ENCODE data around the gene HK3. TPM values are rescaled to one million over a fixed set of nuclear protein-coding genes. Genes with fewer than 3 reads are reported as not detected.

HK3 gene
- total RNA-seq, 1 experiment from 2014 or later: not detected

DNA sequence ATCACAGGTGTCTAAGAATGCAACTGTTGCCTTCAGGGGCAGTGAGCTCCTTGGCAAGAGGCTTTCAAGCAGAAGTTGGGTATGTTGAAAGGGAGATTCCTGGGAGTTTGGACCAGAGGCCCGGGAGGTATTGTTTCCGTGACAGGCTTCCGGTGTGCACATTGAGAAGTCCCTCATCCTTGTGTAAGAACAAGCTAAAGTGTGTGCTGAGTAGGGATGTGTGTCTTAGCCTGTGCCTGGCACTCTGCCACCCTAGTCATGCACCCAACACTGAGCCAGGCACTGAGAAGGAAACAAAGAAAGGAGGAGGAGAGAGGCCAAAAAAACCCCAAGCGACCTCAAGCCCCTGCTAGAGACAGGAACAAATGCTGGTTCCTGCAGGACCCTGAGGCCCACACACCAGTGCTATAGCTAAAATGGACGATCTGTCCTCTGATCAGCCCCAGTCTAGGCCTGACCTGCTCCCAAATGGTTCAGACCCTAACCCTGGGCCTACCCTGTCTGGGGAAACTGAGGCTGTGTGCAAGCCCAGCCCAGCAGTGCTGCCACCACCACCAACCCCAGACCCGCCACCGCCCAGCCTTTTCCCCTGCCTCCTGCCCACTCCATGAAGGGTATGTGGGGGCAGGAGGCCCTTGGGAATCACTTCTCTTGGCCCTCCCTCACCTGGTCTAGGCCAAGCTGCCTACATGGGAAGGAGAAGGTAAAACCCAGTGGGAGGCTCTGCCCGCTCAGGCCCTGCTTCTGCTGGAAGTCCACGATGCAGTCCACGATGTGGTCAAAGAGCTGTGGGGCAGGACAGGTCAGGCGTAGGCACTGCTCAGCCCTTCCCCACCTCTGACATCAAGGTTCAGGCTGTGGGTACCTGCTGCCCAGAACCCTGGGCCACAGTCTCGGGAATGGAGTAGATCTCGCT, 12.6 kb downstream of the HK3 start:
- DNase-seq (ENCODE audit: low spot score): no peak
- in situ Hi-C loops (cut with HindIII; ENCODE audit: low sequenced_read_pairs): no loop called here

DNA sequence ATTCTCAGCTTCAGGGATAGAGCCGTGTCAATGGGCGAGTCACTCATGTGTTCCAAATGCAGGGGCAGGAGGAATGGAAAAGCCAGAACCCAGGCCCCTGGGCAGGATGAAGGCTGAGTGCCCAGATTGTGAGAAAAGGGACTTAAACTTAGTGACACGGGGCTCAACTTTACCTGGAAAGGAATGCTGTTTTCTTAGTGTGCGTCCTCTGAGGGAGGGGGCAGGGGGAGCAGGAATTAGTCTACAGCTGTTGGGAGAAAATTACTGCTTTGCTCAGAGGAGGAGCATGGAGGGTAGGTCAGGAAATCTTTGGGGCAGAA, 14.6 kb downstream of the HK3 start:
- DNase-seq (ENCODE audit: low spot score): no peak
- in situ Hi-C loops (cut with HindIII; ENCODE audit: low sequenced_read_pairs): no loop called here

DNA sequence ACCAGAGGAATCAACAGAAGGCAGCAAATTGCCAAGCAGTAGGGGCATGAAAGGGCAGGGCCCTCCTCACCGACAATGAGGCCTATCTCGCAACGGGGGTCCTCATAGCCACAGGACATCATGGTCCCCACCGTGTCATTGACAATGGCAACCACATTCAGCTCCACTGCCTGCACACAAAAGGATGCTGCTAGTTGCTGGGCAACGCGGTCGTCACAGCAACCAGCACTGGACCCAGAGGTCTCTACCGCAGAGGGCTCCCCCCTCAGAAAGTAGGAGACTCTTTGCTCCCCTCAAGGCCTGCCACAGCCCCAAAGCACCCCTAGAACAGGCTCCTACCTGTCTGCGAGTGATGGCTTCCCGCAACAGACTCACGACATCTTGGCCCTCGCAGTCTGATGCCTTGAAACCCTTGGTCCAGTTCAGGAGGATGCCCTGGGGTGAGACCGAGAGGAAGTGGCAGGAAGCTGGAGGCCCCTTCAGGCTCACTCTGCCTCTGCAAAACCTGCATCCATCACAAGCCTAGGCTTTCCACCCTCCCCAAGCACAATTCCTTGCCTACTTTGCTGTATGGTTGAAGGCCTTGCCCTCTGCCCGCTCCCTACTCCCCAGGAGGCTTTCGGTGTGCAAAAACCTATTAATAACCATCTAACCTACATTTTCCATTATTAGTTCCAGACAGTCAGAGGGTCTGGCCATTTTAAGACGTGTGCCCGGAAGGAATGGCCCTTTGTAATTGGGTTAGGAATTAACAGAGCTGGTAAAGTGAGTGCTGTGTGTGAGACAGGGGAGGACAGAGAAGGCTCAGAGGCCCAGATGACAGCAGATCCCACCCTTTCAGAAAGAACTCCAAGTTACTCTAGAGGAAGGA, 15.2 kb downstream of the HK3 start:
- in situ Hi-C loops (cut with HindIII; ENCODE audit: low sequenced_read_pairs): no loop called here
- no peak for DNase-seq (ENCODE audit: low spot score)

DNA sequence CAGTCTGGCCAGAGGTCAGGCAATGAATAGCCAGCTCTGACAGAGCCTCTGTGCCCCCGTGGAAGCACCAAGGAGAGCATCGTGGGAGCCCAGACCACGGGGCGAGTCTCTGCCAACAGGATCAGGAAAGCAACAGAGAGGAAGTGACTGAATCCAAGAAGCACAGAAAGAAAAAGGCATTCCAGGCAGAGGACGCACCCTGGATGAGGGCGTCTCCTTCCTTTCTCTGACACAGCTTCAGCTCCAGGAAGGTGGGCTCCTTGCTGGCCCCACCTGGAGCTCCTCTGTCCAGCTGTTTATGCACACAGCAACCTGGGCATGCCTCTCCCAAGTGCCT, 16.6 kb downstream of the HK3 start:
- DNase-seq (ENCODE audit: low spot score): no peak
- in situ Hi-C loops (cut with HindIII; ENCODE audit: low sequenced_read_pairs): no loop called here

DNA sequence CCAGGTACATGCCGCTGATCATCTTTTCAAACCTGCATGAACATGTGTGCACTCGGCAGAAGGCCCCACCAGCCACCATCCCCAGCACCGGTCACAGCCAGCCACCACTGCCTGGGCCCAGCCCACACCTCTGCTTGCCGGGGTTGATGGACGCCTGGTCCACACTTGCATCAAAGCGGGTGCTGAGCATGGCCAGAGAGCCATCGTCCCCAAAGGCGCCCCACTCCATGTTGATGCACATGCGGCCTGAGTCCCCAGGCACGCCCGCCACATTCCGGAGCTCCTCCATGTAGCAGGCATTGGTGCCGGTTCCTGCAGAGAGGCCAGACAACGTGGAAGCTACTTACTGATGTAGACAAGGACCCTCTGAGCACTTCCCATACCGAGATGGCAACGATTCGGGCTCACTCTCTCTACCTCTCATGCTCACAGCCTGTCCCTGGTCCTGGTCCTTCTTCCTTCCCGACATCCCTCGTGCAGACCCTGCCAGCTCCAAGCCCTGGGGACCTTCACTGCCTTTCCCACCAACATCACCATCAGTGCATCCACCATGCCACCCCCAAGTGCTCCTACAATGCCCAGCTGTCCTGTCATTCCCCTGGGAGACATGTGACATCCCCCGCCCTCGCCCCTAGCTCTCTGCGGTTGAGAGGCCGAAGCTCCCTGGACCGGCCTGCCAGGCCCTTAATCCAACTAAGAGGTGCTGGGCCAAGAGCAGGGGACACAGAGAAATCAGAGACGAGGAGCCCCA, 17.2 kb downstream of the HK3 start:
- in situ Hi-C loops (cut with HindIII; ENCODE audit: low sequenced_read_pairs): no loop called here
- DNase-seq (ENCODE audit: low spot score): no peak

DNA sequence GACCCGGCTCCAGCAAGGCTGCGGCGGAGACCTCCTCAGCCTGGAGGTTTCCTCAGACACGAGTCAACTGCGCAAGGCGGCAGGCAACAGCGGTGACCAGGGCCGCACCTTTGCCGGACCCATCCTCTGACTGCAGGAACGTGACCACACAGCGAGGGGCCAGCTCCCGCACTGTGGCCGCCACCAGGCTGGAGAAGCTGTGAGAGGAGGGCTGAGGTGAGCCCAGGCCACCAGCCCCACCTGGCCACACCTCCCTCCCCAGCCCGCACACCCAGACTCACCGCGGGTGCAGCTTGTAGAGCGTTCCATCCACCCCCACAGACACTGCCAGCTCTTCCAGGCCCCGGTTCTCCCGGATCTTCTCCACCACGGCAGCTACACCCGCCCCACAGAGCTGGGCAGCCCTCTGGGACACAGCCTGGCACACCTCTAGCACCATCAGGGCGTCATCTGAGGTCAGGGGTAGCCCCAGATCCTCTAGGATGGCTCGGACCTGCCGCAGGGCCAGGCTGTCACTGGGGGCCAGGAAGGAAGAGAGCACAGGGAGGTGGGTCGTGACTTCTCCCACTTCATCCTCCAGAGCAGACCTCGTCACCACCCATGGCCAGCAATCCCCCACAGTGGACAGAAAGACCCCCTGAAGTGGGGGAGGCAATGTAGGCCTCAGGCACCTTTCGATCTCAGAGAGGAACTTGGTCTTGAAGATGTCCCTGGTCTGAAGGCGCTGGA, 18.0 kb downstream of the HK3 start:
- DNase-seq (ENCODE audit: low spot score): no peak
- in situ Hi-C loops (cut with HindIII; ENCODE audit: low sequenced_read_pairs): no loop called here

DNA sequence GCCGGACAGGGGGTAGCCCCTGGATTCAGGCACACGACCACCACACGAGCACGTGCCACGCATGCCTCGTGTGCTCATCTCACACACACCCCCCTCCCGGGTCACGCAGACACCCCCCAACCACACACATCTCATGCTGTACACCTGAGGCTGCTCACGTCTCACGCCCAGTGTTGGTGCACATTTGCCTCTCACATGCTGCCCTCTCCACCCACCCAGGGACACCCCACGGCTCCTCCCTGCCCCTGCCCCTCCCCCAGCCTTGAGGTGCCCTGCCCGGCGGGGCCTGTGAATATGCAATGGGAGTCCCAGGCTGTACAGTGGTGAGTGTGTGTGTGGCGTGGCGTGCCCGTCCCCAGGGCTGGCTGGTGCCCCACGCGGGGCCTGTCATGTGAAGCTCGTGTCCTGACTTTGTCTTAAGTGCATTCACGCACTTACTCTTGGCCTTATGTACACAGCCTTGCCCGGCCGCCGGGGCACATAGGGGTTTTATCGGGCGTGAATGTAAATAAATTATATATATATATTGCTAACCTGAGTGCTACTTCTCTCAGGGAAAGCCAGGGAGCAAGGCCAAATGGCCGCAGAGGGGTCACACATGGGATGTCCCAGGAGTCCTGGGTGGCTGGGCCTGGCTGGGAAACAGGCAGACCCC, 18.7 kb downstream of the HK3 start:
- no peak for DNase-seq (ENCODE audit: low spot score)
- in situ Hi-C loops (cut with HindIII; ENCODE audit: low sequenced_read_pairs): no loop called here

DNA sequence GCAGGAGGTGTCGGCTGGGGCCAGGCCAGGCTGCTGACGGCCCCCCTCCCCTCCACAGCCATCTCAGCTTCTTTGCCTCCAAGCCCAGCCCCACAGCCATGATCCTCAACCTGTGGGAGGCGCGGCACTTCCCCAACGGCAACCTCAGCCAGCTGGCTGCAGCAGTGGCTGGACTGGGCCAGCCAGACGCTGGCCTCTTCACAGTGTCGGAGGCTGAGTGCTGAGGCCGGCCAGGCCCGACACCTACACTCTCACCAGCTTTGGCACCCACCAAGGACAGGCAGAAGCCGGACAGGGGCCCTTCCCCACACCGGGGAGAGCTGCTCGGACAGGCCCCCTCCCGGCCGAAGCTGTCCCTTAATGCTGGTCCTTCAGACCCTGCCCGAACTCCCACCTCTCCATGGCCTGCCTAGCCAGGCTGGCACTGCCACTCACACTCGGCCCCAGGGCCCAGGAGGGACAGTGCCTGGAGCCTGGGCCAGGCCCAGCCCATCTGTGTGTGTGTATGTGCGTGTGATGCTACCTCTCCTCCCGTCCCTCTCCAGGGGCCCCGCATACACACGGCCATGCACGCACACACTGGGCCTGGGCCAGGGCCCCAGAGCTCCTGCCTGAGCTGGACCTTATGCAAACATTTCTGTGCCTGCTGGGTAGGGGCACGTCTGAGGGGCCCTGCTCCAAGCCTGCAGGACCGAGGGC, 19.3 kb downstream of the HK3 start:
- in situ Hi-C loops (cut with HindIII; ENCODE audit: low sequenced_read_pairs): no loop called here
- DNase-seq (ENCODE audit: low spot score): no peak

DNA sequence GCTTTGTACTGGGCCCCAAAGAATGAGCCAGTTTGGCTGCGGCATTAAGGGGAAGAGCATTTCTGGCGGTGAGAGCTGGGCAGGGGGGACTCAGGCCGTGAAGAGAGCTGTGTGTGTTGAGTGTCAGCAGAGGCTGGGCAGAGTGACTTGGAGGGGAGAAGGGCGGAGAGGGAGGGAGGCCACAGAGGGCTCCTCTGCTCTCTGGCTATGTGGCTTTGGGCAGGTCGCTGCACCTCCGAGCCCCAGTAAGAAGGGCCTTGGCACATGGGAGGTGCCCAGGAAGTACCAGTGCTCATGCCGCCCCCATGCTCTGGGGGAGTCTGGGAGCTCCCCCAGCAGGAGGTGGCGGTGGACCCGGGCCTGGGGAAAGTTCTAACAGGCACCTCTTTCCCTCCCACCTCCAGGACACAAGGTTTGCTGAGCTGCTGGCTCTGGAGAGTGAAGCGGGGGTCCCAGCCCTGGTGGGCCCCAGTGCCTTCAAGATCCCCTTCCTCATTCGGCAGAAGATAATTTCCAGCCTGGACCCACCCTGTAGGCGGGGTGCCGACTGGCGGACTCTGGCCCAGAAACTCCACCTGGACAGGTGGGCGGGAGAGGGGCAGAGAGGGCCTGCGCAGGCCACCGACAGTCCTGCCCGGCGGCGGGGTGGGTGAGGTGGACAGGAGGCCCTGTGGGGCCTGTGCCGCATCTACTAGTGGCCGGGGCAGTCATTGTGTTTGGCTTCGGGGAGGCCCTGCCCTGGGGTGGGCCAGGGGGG, 20.1 kb downstream of the HK3 start:
- in situ Hi-C loops (cut with HindIII; ENCODE audit: low sequenced_read_pairs): no loop called here
- no peak for DNase-seq (ENCODE audit: low spot score)

DNA sequence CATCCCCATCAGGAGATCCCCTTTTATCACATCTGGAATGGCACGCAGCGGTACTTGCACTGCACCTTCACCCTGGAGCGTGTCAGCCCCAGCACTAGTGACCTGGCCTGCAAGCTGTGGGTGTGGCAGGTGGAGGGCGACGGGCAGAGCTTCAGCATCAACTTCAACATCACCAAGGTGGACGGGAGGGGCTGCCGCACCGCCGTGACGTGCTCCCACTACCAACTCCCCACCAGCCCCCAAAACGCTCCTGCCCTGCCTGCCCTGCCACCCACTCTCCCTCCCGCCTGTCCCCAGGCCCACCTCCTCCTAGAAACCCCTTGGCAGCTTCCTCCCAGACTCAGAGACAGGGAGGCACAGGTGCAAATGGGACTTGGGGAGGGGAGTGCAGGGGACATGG, 20.7 kb downstream of the HK3 start:
- no peak for DNase-seq (ENCODE audit: low spot score)
- in situ Hi-C loops (cut with HindIII; ENCODE audit: low sequenced_read_pairs): no loop called here

DNA sequence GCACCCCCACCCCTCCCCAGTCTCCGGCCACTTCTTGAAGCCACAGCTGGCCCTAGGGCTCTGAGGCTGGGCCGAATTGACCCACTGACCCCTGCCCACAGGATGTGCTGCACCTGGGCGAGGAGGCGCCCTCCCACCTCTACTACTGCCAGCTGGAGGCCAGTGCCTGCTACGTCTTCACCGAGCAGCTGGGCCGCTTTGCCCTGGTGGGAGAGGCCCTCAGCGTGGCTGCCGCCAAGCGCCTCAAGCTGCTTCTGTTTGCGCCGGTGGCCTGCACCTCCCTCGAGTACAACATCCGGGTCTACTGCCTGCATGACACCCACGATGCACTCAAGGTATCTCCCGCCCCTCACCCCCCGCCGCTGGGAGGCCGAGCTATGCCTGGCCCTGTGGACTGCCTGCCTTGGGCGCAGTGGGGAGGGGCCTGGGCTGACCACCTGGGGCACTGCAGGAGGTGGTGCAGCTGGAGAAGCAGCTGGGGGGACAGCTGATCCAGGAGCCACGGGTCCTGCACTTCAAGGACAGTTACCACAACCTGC, 21.3 kb downstream of the HK3 start:
- in situ Hi-C loops (cut with HindIII; ENCODE audit: low sequenced_read_pairs): no loop called here
- DNase-seq (ENCODE audit: low spot score): no peak

DNA sequence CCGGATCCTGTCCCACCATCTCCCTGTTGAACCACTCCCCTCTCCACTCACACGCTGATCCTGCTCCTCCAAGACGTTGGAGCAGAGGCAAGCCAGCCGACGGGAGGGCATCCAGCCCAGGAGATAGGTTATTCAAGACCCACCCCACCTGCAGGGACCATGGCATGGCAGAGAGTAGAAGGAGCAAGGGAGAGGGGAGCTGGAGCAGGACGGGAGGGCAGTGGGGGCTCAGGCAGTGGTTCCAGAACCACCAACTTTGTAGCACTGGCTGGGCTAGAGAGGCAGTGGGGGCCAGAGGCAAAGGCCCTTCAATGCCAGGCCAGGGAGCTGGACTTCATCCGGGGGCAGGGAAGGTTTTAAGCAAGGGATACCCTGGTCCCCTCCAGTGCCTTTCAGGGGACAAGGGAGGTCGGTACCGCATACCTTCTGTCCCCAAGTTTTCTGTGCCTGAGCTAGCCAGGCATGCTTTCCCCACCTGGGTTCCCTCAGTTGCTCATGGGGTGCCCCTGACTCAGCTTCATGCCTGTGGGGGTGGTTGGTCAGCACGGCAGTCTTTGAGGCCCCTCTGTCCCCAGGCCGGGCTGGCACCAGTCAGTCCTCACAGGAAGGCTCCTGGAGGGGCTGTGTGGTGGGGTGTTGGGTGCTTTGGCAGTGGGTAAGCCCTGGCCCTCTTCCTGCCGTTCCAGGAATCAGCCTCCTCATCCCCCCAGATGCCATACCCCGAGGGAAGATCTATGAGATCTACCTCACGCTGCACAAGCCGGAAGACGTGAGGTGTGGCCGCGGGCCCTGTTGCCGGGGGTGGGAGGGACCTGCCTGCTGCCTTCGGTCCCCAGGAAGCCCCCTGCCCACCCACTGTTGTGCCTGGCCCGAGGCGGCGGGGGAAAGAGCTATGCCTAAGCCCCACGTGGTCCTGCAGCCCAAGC, 22.4 kb downstream of the HK3 start:
- in situ Hi-C loops (cut with HindIII; ENCODE audit: low sequenced_read_pairs): no loop called here
- no peak for DNase-seq (ENCODE audit: low spot score)

DNA sequence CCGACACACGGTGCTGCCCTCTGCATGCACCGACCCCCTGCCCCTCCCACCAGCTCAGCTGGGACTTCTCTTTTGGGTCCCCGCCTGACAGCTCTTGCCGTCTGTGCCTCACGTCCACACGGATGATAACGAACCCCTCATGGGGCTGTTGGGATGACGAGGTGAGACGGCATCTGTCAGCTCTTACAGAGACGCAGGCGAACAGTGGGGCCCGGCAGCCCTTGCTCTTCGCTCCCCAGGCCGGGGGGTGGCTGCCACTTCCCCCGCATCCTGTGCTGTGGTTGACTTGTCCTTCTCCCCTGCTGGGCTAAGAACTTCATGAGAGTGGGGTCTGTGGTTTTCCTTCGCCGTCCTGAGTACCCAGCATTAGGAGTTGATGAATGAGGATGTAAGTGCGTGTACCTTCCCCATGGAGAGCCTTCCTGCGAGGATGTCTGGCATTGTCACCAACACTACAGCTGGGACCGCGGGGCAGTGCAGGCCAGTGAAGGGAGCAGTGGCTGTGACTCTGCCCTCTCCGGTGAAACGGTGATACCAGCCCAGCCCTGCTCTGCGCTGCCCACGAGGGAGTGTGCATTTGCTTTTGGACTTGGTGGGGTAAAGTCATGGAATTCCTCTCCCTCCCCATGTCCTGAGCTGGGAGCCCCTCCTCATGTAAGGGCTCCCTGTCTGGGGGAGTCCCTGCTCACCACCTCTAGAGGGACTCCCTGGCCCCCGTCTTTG, 23.2 kb downstream of the HK3 start:
- in situ Hi-C loops (cut with HindIII; ENCODE audit: low sequenced_read_pairs): no loop called here
- no peak for DNase-seq (ENCODE audit: low spot score)

DNA sequence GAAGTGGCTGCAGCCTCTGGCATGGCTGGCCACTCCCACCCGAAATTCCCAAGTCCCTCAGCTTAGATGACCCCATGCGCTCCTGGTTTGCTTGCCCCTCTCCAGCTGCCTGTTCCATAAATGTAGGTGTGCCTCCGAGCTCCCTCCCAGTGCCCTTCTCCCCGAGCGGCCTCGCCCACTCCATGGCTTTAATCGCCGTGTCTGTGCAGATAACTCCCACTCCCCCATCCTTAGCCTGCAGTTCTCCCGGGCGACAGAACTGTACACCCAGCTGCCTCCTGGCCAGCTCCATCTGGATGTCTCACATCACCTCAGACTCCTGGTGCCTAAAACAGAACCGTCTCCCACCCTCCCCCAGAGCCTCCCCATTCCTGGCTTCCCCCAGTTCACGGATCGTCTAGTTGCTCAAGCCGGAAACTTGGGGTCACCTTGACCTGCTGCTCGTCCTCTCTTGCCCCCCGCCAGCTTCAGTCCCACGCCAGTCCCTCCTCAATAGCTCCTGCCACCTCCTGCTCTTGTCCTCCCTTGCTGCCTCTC, 24.1 kb downstream of the HK3 start:
- DNase-seq (ENCODE audit: low spot score): no peak
- in situ Hi-C loops (cut with HindIII; ENCODE audit: low sequenced_read_pairs): no loop called here

DNA sequence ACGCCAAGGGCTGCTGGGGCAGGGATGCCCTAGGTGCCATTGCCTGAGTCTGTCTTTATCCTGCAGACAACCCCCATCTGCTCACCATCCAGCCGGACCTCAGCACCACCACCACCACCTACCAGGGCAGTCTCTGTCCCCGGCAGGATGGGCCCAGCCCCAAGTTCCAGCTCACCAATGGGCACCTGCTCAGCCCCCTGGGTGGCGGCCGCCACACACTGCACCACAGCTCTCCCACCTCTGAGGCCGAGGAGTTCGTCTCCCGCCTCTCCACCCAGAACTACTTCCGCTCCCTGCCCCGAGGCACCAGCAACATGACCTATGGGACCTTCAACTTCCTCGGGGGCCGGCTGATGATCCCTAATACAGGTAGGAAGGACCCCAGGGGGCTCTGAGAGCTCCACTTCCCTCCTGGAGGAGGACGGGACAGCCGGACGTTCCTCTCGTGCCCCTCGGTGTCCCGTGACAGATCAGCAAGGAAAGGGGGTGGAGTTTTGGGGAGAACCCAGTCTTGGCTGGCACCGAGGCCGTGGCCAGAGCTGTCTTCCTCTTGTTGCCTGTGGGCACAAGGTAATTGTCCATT, 24.9 kb downstream of the HK3 start:
- in situ Hi-C loops (cut with HindIII; ENCODE audit: low sequenced_read_pairs): no loop called here
- DNase-seq (ENCODE audit: low spot score): no peak
